ENCODE results near the gene WFS1. TPM values are rescaled to one million over a fixed set of nuclear protein-coding genes. Genes with fewer than 3 reads are reported as not detected.

The WFS1 gene
- total and polyA plus RNA-seq, 2 of the 8 experiments (the other 6 are each of a cell fraction or from before 2014, with no cell fraction given): 29.1 to 43.1 TPM

- FAIRE-seq (no peak), DNase-seq (ENCODE audit: low read depth in 1 of 2, low spot score in 2 of 2) (no peak)
- POLR2A ChIA-PET (ENCODE audit: partially characterized antibody): interaction anchor here (1.4 kb wide), 1 partner anchor 12 kb away, joined by 6 read pairs; no protein-coding TSS in a partner anchor
- Histone ChIP-seq H3K4me3 (ENCODE audit: extremely low read depth in 1 of 4, insufficient read depth in 2 of 4, low read depth in 3 of 4, low read length in 4 of 4) (no peak overlapping the region), H2AK5ac (ENCODE audit: low read depth, low read length) (no peak overlapping the region), H4K91ac (replicated peaks; ENCODE audit: insufficient read length, low read length) (no peak overlapping the region), H3K14ac (ENCODE audit: insufficient read length) (no peak overlapping the region), H2BK120ac (replicated peaks; ENCODE audit: low read depth, low read length) (no peak overlapping the region), H3K23me2 (ENCODE audit: low read depth, low read length) (peaks cover 5% of the 10 kb centered on the region; the same call in 1 of the 2 replicates), H3K9me3 (ENCODE audit: insufficient read depth in 2 of 2, low read depth in 1 of 2, low read length in 1 of 2) (no peaks in the 10 kb centered on the region), H3K4me2 (ENCODE audit: insufficient read depth in 1 of 2, low read depth in 2 of 2, low read length in 2 of 2) (no peak overlapping the region), H3K79me1 (ENCODE audit: low read depth, low read length) (0 out of 2 replicates have a peak, but pooled peaks cover 3% of the 10 kb centered on the region), H2BK12ac (ENCODE audit: low read depth, low read length) (no peak overlapping the region), H3K36me3 (ENCODE audit: control insufficient read depth in 2 of 4, insufficient read depth in 4 of 4, low read length in 3 of 4) (peaks cover 0 to 10% (median 7%) of the 10 kb centered on the region in 4 experiments; a peak in 6 of 8 replicates), H3K18ac (ENCODE audit: extremely low read depth, low read length) (no peak overlapping the region), H2BK20ac (ENCODE audit: low read length) (no peak overlapping the region), H3K9ac (replicated peaks in 1 of 4; ENCODE audit: extremely low read depth in 1 of 4, low read depth in 3 of 4, low read length in 3 of 4) (no peak overlapping the region), H3K27me3 (replicated peaks in 1 of 4; ENCODE audit: control insufficient read depth in 3 of 4, extremely low read depth in 1 of 4, insufficient read depth in 3 of 4, low read length in 3 of 4) (no peaks in the 10 kb centered on the region), H2AFZ (ENCODE audit: low read length) (no peak overlapping the region), H4K5ac (ENCODE audit: insufficient read length, low read depth, low read length) (no peak overlapping the region), H3K79me2 (ENCODE audit: control insufficient read depth in 1 of 2, insufficient read depth in 2 of 2, low read length in 2 of 2) (no peaks in the 10 kb centered on the region), H3K4ac (replicated peaks; ENCODE audit: insufficient read length, low read depth, low read length) (no peak overlapping the region), H2BK15ac (ENCODE audit: low read length) (no peak overlapping the region), H4K20me1 (replicated peaks in 1 of 2; ENCODE audit: control insufficient read depth in 1 of 2, insufficient read depth in 2 of 2, low read length in 2 of 2) (peaks cover 0 to 3% of the 10 kb centered on the region in 2 experiments), H4K8ac (ENCODE audit: extremely low read depth, insufficient read depth, low read length) (no peak overlapping the region), H3K4me1 (replicated peaks in 1 of 4; ENCODE audit: control insufficient read depth in 3 of 4, insufficient read depth in 4 of 4, low read length in 3 of 4) (no peaks in the 10 kb centered on the region), H3K27ac (ENCODE audit: low read depth, low read length) (no peak overlapping the region), H3K23ac (ENCODE audit: insufficient read length) (no peak overlapping the region), H3K56ac (replicated peaks; ENCODE audit: insufficient read length, low read depth, low read length) (no peak overlapping the region), H2BK5ac (ENCODE audit: low read depth, low read length) (no peak overlapping the region)
- TF ChIP-seq POLR2A (IDR thresholded peaks at IDR 0.05; ENCODE audit: control extremely low read depth in 1 of 2, low read depth in 2 of 2, low read length in 2 of 2) (no peak), NANOG (IDR thresholded peaks at IDR 0.05; ENCODE audit: insufficient read depth, low read depth, low read length, poor library complexity, severe bottlenecking) (no peak), SUZ12 (IDR thresholded peaks at IDR 0.05; ENCODE audit: low read length) (no peak)
- WGBS, 2 experiments (ENCODE audit: extremely low coverage in 1 of 2, insufficient coverage in 1 of 2, insufficient read length in 1 of 2, insufficient replicate concordance in 2 of 2, low coverage in 1 of 2, low lambda C conversion rate in 2 of 2, missing lambda C conversion rate in 1 of 2): 90% methylated on average over 9 of the region's 9 CpGs; no CpG with 5 or more reads in 1 of the 2 experiments
- CTCF ChIA-PET (ENCODE audit: partially characterized antibody): interaction anchor here (0.7 to 4.8 kb wide), 7 partner anchors 14 to 46 kb away, joined by 3 to 26 read pairs (median 5); partner anchors contain the start of gene WFS1
These were observed 26.4 kb downstream of the WFS1 start for GRCh38 chr4:6296026-6296425.
